ENCODE measurements around the gene ABCA12.

DNA sequence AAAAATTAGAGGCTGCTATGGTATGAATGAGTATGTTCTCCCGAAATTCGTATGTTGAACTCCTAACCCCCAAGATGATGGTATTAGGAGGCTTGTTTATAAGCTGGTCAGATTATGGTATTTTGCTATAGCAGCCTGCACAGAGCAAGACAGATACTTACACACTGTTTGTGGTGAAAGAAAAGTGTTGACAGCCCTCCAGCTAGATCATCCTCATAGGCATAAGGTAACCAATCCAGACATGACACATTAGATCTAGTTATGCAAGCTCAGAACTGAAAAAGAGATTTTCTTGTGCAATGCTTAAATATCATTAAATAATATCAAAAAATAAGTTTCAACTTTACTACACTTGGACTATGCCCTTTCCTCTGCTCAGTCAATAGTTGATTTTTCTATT is 107.1 kb downstream of the ABCA12 start:
- TF ChIP-seq, protein P1, sequence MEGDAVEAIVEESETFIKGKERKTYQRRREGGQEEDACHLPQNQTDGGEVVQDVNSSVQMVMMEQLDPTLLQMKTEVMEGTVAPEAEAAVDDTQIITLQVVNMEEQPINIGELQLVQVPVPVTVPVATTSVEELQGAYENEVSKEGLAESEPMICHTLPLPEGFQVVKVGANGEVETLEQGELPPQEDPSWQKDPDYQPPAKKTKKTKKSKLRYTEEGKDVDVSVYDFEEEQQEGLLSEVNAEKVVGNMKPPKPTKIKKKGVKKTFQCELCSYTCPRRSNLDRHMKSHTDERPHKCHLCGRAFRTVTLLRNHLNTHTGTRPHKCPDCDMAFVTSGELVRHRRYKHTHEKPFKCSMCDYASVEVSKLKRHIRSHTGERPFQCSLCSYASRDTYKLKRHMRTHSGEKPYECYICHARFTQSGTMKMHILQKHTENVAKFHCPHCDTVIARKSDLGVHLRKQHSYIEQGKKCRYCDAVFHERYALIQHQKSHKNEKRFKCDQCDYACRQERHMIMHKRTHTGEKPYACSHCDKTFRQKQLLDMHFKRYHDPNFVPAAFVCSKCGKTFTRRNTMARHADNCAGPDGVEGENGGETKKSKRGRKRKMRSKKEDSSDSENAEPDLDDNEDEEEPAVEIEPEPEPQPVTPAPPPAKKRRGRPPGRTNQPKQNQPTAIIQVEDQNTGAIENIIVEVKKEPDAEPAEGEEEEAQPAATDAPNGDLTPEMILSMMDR (IDR thresholded peaks at IDR 0.05; ENCODE audit: low read depth, low read length, poor library complexity, severe bottlenecking), result no peak
- no peak for TF ChIP-seq EZH2phosphoT487 (IDR thresholded peaks at IDR 0.05; ENCODE audit: borderline replicate concordance, low read length)
